Smooth muscle cell (in vitro differentiated cells): Measurements from ENCODE around the gene C12orf60. TPM values are rescaled to one million over a fixed set of nuclear protein-coding genes. Genes with fewer than 3 reads are reported as not detected.

Experiments used
- DNase-seq: peaks from one replicate; lab custom pipeline; 2025; ENCODE audit not compliant: unreplicated experiment; lab: John Stamatoyannopoulos, UW
- H2AFZ ChIP-seq: fragments of 200-600 bp; sonication (generic); 2 replicates; pipeline ENCODE4 v1.6.0; 2016; ENCODE audit warnings: antibody characterized with exemption, low read depth, mild to moderate bottlenecking
- H3F3A ChIP-seq: fragments of 200-600 bp; sonication (generic); 2 replicates; pipeline ENCODE4 v1.6.0; 2017; ENCODE audit warnings: antibody characterized with exemption, low read depth
- H3K27ac ChIP-seq: fragments of 200-600 bp; sonication (generic); 2 replicates; pipeline ENCODE4 v1.5.1; 2016; ENCODE audit warnings: low read depth, mild to moderate bottlenecking
- H3K27me3 ChIP-seq: fragments of 200-600 bp; sonication (generic); 2 replicates; pipeline ENCODE4 v1.6.1; 2016; ENCODE audit warnings: low read depth, mild to moderate bottlenecking
- H3K36me3 ChIP-seq: fragments of 200-600 bp; sonication (generic); 2 replicates; pipeline ENCODE4 v1.5.1; 2016; ENCODE audit warnings: low read depth
- H3K4me1 ChIP-seq: fragments of 200-600 bp; sonication (generic); 2 replicates; pipeline ENCODE4 v1.5.1; 2016; ENCODE audit warnings: low read depth
- H3K4me2 ChIP-seq: fragments of 200-600 bp; sonication (generic); 2 replicates; pipeline ENCODE4 v1.6.0; 2016; ENCODE audit warnings: mild to moderate bottlenecking
- H3K4me3 ChIP-seq: fragments of 200-600 bp; sonication (generic); 2 replicates; pipeline ENCODE4 v1.5.1; 2016; ENCODE audit warnings: mild to moderate bottlenecking
- H3K79me2 ChIP-seq: fragments of 200-600 bp; sonication (generic); 2 replicates; pipeline ENCODE4 v1.6.0; 2016; ENCODE audit warnings: low read depth, mild to moderate bottlenecking
- H3K9ac ChIP-seq: fragments of 200-600 bp; sonication (generic); 2 replicates; pipeline ENCODE4 v1.6.0; 2016; ENCODE audit warnings: low read depth
- H3K9me3 ChIP-seq: fragments of 200-600 bp; sonication (generic); replicated peaks from 2 replicates; pipeline ENCODE4 v1.5.1; 2016; ENCODE audit warnings: low read depth
- H4K20me1 ChIP-seq: fragments of 200-600 bp; sonication (generic); 2 replicates; pipeline ENCODE4 v1.6.0; 2016; ENCODE audit warnings: low read depth
- CTCF ChIP-seq: fragments of 200-600 bp; sonication (generic); IDR thresholded peaks from 2 replicates; pipeline ENCODE4 v1.5.1; 2017; ENCODE audit warnings: borderline replicate concordance, mild to moderate bottlenecking, antibody characterized with exemption; ENCODE audit not compliant: insufficient read depth, poor library complexity, severe bottlenecking
- WGBS: methylation state at CpG from one replicate; pipeline ENCODE4 v1.1.7; 2016; ENCODE audit warnings: low lambda C conversion rate; 5-methylcytosine and 5-hydroxymethylcytosine counted together
- polyA plus RNA-seq: library from polyadenylated mRNA; unstranded; fragments of >200 nt; fragmentation: Nextera tagmentation; extraction: Ambion mirVana; gene quantifications from 2 replicates; pipeline ENCODE4 v1.2.1, GENCODE V29; 2016
- total RNA-seq: library from RNA; depleted of rRNA; stranded (reverse); fragments of >200 nt; gene quantifications from 2 replicates; pipeline ENCODE4 v1.2.3, GENCODE V29; 2014

Gene C12orf60
- total and polyA plus RNA-seq, 2 experiments from 2014 or later: 0.63 to 1.3 TPM

- DNase-seq: no peak
- no peaks in the 10 kb centered on the region for H3K27me3 ChIP-seq
- no peaks in the 10 kb centered on the region for H3K9me3 ChIP-seq
- H3K4me3 ChIP-seq: peak overlapping the region; percentile 2
- H3K36me3 ChIP-seq: no peaks in the 10 kb centered on the region
- WGBS: 91% methylated on average over 3 of the region's 3 CpGs
- peaks cover 1% of the 10 kb centered on the region for H3F3A ChIP-seq
- peaks cover 45% of the 10 kb centered on the region for H4K20me1 ChIP-seq
- peak overlapping the region; percentile 15 for H3K27ac ChIP-seq
- no peak overlapping the region for H2AFZ ChIP-seq
- no peak overlapping the region for H3K4me2 ChIP-seq
- H3K4me1 ChIP-seq: peaks cover 5% of the 10 kb centered on the region
- no peak overlapping the region for H3K9ac ChIP-seq
- TF ChIP-seq CTCF: no peak
- peaks cover 34% of the 10 kb centered on the region for H3K79me2 ChIP-seq
These were observed 36.7 kb upstream of the C12orf60 start for GRCh38 chr12:14766649-14767215.

GRCh38 chr12:14767617-14768016 lies 35.9 kb upstream of the C12orf60 start:
- 80% methylated on average over 1 of the region's 1 CpG for WGBS
- Histone ChIP-seq H3K9ac (no peak overlapping the region), H3K79me2 (peaks cover 34% of the 10 kb centered on the region), H3K27me3 (no peaks in the 10 kb centered on the region), H2AFZ (no peak overlapping the region), H3K27ac (peak overlapping the region; percentile 88), H4K20me1 (peaks cover 45% of the 10 kb centered on the region), H3F3A (peaks cover 4% of the 10 kb centered on the region), H3K36me3 (no peaks in the 10 kb centered on the region), H3K9me3 (no peaks in the 10 kb centered on the region), H3K4me2 (peak overlapping the region; percentile 88), H3K4me1 (peaks cover 11% of the 10 kb centered on the region), H3K4me3 (peak overlapping the region; percentile 72)
- DNase-seq: no peak
- TF ChIP-seq CTCF: no peak

GRCh38 chr12:14768823-14769405 lies 34.6 kb upstream of the C12orf60 start:
- H3K79me2 ChIP-seq: peaks cover 32% of the 10 kb centered on the region
- 14% methylated on average over 15 of the region's 16 CpGs for WGBS
- peak overlapping the region; percentile 88 for H3K27ac ChIP-seq
- no peaks in the 10 kb centered on the region for H3K36me3 ChIP-seq
- H4K20me1 ChIP-seq: peaks cover 36% of the 10 kb centered on the region
- no peak overlapping the region for H2AFZ ChIP-seq
- H3K4me2 ChIP-seq: peak overlapping the region; percentile 88
- peaks cover 4% of the 10 kb centered on the region for H3F3A ChIP-seq
- peaks cover 18% of the 10 kb centered on the region for H3K4me1 ChIP-seq
- peak overlapping the region; percentile 90 for H3K9ac ChIP-seq
- no peak for TF ChIP-seq CTCF
- no peaks in the 10 kb centered on the region for H3K27me3 ChIP-seq
- no peak for DNase-seq
- peak overlapping the region; percentile 72 for H3K4me3 ChIP-seq
- no peaks in the 10 kb centered on the region for H3K9me3 ChIP-seq

GRCh38 chr12:14769466-14769968 lies 34.0 kb upstream of the C12orf60 start:
- peaks cover 18% of the 10 kb centered on the region for H3K4me1 ChIP-seq
- peaks cover 4% of the 10 kb centered on the region for H3F3A ChIP-seq
- H3K9ac ChIP-seq: peak overlapping the region; percentile 90
- H3K27ac ChIP-seq: peak overlapping the region; percentile 88
- DNase-seq: no peak
- no peaks in the 10 kb centered on the region for H3K9me3 ChIP-seq
- H3K4me2 ChIP-seq: peak overlapping the region; percentile 88
- 2% methylated on average over 26 of the region's 26 CpGs for WGBS
- no peak overlapping the region for H2AFZ ChIP-seq
- no peak for TF ChIP-seq CTCF
- H3K4me3 ChIP-seq: peak overlapping the region; percentile 72
- peaks cover 26% of the 10 kb centered on the region for H3K79me2 ChIP-seq
- H3K36me3 ChIP-seq: no peaks in the 10 kb centered on the region
- no peaks in the 10 kb centered on the region for H3K27me3 ChIP-seq
- H4K20me1 ChIP-seq: peaks cover 34% of the 10 kb centered on the region
